KMS-11 (cell line): ENCODE results near the gene MITF.

ENCODE experiments used
- H2AFZ ChIP-seq: fragments of 200-600 bp; sonication (generic); 2 replicates; pipeline ENCODE4 v1.6.1; 2016; ENCODE audit warnings: antibody characterized with exemption, mixed run types, low read depth
- H3K27ac ChIP-seq: fragments of 200-600 bp; sonication (generic); 2 replicates; pipeline ENCODE4 v1.6.1; 2016; ENCODE audit warnings: mild to moderate bottlenecking, mixed run types
- H3K27me3 ChIP-seq: fragments of 200-600 bp; sonication (generic); 2 replicates; pipeline ENCODE4 v1.6.1; 2017; ENCODE audit warnings: mild to moderate bottlenecking, low read depth, mixed run types, moderate library complexity; ENCODE audit not compliant: insufficient read depth
- H3K36me3 ChIP-seq: fragments of 200-600 bp; sonication (generic); 2 replicates; pipeline ENCODE4 v1.6.1; 2017; ENCODE audit warnings: mild to moderate bottlenecking, mixed run types; ENCODE audit not compliant: insufficient read depth
- H3K4me1 ChIP-seq: fragments of 200-600 bp; sonication (generic); 2 replicates; pipeline ENCODE4 v1.6.1; 2016; ENCODE audit warnings: mild to moderate bottlenecking, low read depth, mixed run types; ENCODE audit not compliant: poor library complexity, severe bottlenecking
- H3K4me2 ChIP-seq: fragments of 200-600 bp; sonication (generic); 2 replicates; pipeline ENCODE4 v1.7.0; 2016; ENCODE audit warnings: mild to moderate bottlenecking, mixed run types
- H3K4me3 ChIP-seq: fragments of 200-600 bp; sonication (generic); IDR thresholded peaks from 2 replicates; pipeline ENCODE4 v1.6.1; 2017; ENCODE audit warnings: low read depth, low read length, mixed read lengths; ENCODE audit not compliant: insufficient read depth
- H3K79me2 ChIP-seq: fragments of 200-600 bp; sonication (generic); 2 replicates; pipeline ENCODE4 v1.6.1; 2016; ENCODE audit warnings: low read depth, mixed run types; ENCODE audit not compliant: insufficient read depth
- H3K9ac ChIP-seq: fragments of 200-600 bp; sonication (generic); 2 replicates; pipeline ENCODE4 v1.6.1; 2016; ENCODE audit warnings: mild to moderate bottlenecking, mixed run types
- H4K20me1 ChIP-seq: fragments of 200-600 bp; sonication (generic); 2 replicates; pipeline ENCODE4 v1.6.1; 2016; ENCODE audit warnings: mild to moderate bottlenecking, mixed run types; ENCODE audit not compliant: insufficient read depth
- TF ChIP-seq, protein P1 (sequence below): fragments of 200-600 bp; sonication (generic); conservative IDR thresholded peaks from 2 replicates; pipeline ENCODE4 v1.6.1; 2017; ENCODE audit warnings: low read depth, mild to moderate bottlenecking, antibody characterized with exemption, low read length, moderate library complexity, mixed read lengths

The MITF gene

DNA sequence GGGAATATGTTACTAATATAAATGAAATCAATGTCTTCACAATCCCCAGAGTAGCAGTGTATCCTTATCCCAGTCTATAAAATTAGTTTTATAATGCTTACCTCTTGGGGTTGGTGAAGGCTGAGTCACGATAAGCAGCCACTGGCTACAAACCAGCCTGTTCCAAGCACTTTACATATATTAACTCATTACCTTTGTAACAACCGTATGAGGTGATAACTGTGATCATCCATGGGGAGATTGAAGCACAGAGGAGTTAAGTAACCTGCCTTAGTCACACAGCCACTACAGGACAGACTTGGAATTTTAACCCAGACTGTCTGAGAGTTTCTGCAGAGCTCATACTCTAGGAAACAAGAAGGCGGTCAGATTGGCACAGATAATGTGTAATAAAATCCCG, 43.3 kb upstream of the MITF start:
- Histone ChIP-seq H3K79me2 (no peaks in the 10 kb centered on the region), H3K4me2 (no peak overlapping the region), H2AFZ (no peak overlapping the region), H3K4me3 (no peak overlapping the region), H3K4me1 (no peaks in the 10 kb centered on the region), H3K27ac (no peak overlapping the region), H4K20me1 (no peaks in the 10 kb centered on the region), H3K9ac (no peak overlapping the region), H3K36me3 (no peaks in the 10 kb centered on the region), H3K27me3 (no peaks in the 10 kb centered on the region)
- TF ChIP-seq, protein P1, sequence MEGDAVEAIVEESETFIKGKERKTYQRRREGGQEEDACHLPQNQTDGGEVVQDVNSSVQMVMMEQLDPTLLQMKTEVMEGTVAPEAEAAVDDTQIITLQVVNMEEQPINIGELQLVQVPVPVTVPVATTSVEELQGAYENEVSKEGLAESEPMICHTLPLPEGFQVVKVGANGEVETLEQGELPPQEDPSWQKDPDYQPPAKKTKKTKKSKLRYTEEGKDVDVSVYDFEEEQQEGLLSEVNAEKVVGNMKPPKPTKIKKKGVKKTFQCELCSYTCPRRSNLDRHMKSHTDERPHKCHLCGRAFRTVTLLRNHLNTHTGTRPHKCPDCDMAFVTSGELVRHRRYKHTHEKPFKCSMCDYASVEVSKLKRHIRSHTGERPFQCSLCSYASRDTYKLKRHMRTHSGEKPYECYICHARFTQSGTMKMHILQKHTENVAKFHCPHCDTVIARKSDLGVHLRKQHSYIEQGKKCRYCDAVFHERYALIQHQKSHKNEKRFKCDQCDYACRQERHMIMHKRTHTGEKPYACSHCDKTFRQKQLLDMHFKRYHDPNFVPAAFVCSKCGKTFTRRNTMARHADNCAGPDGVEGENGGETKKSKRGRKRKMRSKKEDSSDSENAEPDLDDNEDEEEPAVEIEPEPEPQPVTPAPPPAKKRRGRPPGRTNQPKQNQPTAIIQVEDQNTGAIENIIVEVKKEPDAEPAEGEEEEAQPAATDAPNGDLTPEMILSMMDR = no peak

- no peak overlapping the region for H3K4me2 ChIP-seq
- no peaks in the 10 kb centered on the region for H4K20me1 ChIP-seq
- no peak overlapping the region for H3K4me3 ChIP-seq
- no peaks in the 10 kb centered on the region for H3K79me2 ChIP-seq
- no peaks in the 10 kb centered on the region for H3K36me3 ChIP-seq
- H3K27me3 ChIP-seq = no peaks in the 10 kb centered on the region
- TF ChIP-seq, protein P1 = no peak
- H3K9ac ChIP-seq = no peak overlapping the region
- H2AFZ ChIP-seq = no peak overlapping the region
- no peak overlapping the region for H3K27ac ChIP-seq
- no peaks in the 10 kb centered on the region for H3K4me1 ChIP-seq
These were observed 42.9 kb upstream of the MITF start for GRCh38 chr3:69696367-69696766.

- Histone ChIP-seq H3K36me3 (no peaks in the 10 kb centered on the region), H3K4me2 (no peak overlapping the region), H4K20me1 (no peaks in the 10 kb centered on the region), H3K9ac (no peak overlapping the region), H3K79me2 (no peaks in the 10 kb centered on the region), H2AFZ (no peak overlapping the region), H3K27ac (no peak overlapping the region), H3K4me1 (no peaks in the 10 kb centered on the region), H3K4me3 (no peak overlapping the region), H3K27me3 (no peaks in the 10 kb centered on the region)
- TF ChIP-seq, protein P1 = no peak
These were observed 41.9 kb upstream of the MITF start for GRCh38 chr3:69697381-69697780.

DNA sequence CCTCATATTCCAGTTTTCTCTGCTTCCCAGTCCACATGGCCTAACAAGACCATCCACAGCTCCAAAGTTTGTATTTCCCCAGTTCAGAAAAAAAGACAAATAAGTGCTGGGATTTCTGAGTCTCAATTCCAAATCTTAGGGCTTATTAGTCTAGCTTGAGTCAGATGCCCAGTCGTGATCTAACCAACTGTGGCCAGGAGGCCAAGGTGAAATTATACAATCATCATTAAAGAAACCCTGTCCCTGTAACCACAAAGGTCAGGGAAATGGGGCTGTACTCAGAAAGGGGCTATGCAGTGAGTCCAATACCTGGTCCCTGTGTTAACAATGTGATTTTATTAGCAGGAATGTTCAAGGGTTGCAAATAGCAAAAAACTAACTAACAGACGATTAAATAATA, 40.5 kb upstream of the MITF start:
- H3K4me1 ChIP-seq = no peaks in the 10 kb centered on the region
- no peaks in the 10 kb centered on the region for H3K27me3 ChIP-seq
- no peak overlapping the region for H2AFZ ChIP-seq
- no peak overlapping the region for H3K4me3 ChIP-seq
- TF ChIP-seq, protein P1 = no peak
- no peak overlapping the region for H3K4me2 ChIP-seq
- H3K36me3 ChIP-seq = no peaks in the 10 kb centered on the region
- no peak overlapping the region for H3K9ac ChIP-seq
- no peaks in the 10 kb centered on the region for H3K79me2 ChIP-seq
- no peak overlapping the region for H3K27ac ChIP-seq
- no peaks in the 10 kb centered on the region for H4K20me1 ChIP-seq
